IMR-90 (cell line): ENCODE results near the gene SYT17. TPM values are rescaled to one million over a fixed set of nuclear protein-coding genes. Genes with fewer than 3 reads are reported as not detected.

Source experiments
- ATAC-seq: fragments of 200-7000 bp; cut with Tn5 transposase; 2 replicates; pipeline ENCODE4 v1.9.1; 2020; ENCODE audit warnings: low read depth, mild to moderate bottlenecking, moderate library complexity
- BruUV-seq: library from RNA; stranded (reverse); fragments of 400-500 nt; replicated peaks from 2 replicates; lab custom pipeline; 2021; lab: Mats Ljungman, UMichigan
- CTCF ChIA-PET: fragments of 300-600 bp; formaldehyde crosslinking; extraction: SDS; loops from one replicate; lab custom pipeline; 2021; ENCODE audit warnings: antibody characterized with exemption; lab: Yijun Ruan, JAX
- POLR2A ChIA-PET: fragments of 300-600 bp; sonication (Branson Sonifier 250); formaldehyde crosslinking; loops from one replicate; lab custom pipeline; 2022; ENCODE audit warnings: antibody characterized with exemption; ENCODE audit not compliant: unreplicated experiment; lab: Charles Lee
- DNase-seq: peaks from one replicate; pipeline ENCODE4 v3.0.0; 2013
- H2AFZ ChIP-seq: replicated peaks from 2 replicates; pipeline ENCODE3; 2013; ENCODE audit warnings: low read length, mild to moderate bottlenecking; ENCODE audit not compliant: poor library complexity
- H2AK5ac ChIP-seq: 2 replicates; pipeline ENCODE4 v1.6.1; 2013; ENCODE audit warnings: low read depth, low read length, inconsistent platforms
- H2AK9ac ChIP-seq: replicated peaks from 2 replicates; pipeline ENCODE3; 2013; ENCODE audit warnings: mild to moderate bottlenecking, low read depth, low read length, moderate library complexity; ENCODE audit not compliant: poor library complexity
- H2BK120ac ChIP-seq: 2 replicates; pipeline ENCODE4 v1.6.1; 2013; ENCODE audit warnings: low read depth, low read length, inconsistent platforms
- H2BK15ac ChIP-seq: 3 replicates; pipeline ENCODE4 v1.6.1; 2013; ENCODE audit warnings: low read depth, low read length, inconsistent platforms
- H2BK20ac ChIP-seq: 2 replicates; pipeline ENCODE4 v1.6.1; 2013; ENCODE audit warnings: low read depth, mild to moderate bottlenecking, inconsistent platforms, low read length, moderate library complexity
- H2BK5ac ChIP-seq: 2 replicates; pipeline ENCODE4 v1.6.1; 2013; ENCODE audit warnings: mild to moderate bottlenecking, low read depth, low read length, inconsistent platforms; ENCODE audit not compliant: poor library complexity, severe bottlenecking
- H3K14ac ChIP-seq: replicated peaks from 2 replicates; pipeline ENCODE4 v1.6.1; 2013; ENCODE audit warnings: low read depth, low read length, inconsistent platforms
- H3K18ac ChIP-seq: 2 replicates; pipeline ENCODE4 v1.6.1; 2013; ENCODE audit warnings: low read depth, low read length, control low read depth
- H3K23ac ChIP-seq: 2 replicates; pipeline ENCODE4 v1.6.1; 2013; ENCODE audit warnings: low read depth, low read length, inconsistent platforms
- H3K27ac ChIP-seq: 2 replicates; pipeline ENCODE4 v1.5.1; 2013; ENCODE audit warnings: mild to moderate bottlenecking, control low read depth, low read length; ENCODE audit not compliant: insufficient read depth
- H3K27me3 ChIP-seq: 2 replicates; pipeline ENCODE4 v1.6.1; 2013; ENCODE audit warnings: low read length; ENCODE audit not compliant: control insufficient read depth, insufficient read depth
- H3K36me3 ChIP-seq: 2 replicates; pipeline ENCODE4 v1.6.1; 2013; ENCODE audit warnings: low read length, mixed read lengths; ENCODE audit not compliant: control insufficient read depth, insufficient read depth
- H3K4ac ChIP-seq: 2 replicates; pipeline ENCODE4 v1.6.1; 2013; ENCODE audit warnings: low read depth, low read length, inconsistent platforms
- H3K4me1 ChIP-seq: 2 replicates; pipeline ENCODE4 v1.6.1; 2013; ENCODE audit warnings: low read length, mixed read lengths; ENCODE audit not compliant: control insufficient read depth, insufficient read depth
- H3K4me2 ChIP-seq: 2 replicates; pipeline ENCODE4 v1.6.1; 2013; ENCODE audit warnings: low read depth, mild to moderate bottlenecking, control low read depth, low read length, moderate library complexity
- H3K4me3 ChIP-seq: 2 replicates; pipeline ENCODE4 v1.5.1; 2013; ENCODE audit warnings: low read depth, mild to moderate bottlenecking, control low read depth, low read length, moderate library complexity; ENCODE audit not compliant: insufficient read depth
- H3K56ac ChIP-seq: 2 replicates; pipeline ENCODE4 v1.6.1; 2013; ENCODE audit warnings: low read length, inconsistent platforms; ENCODE audit not compliant: insufficient read depth; ENCODE audit errors: extremely low read depth
- H3K79me1 ChIP-seq, 2 experiments: 2 replicates each; pipeline ENCODE4 v1.6.1; 2013; ENCODE audit warnings: low read length in 2 of 2, inconsistent platforms in 1 of 2, low read depth in 1 of 2
- H3K9ac ChIP-seq: 2 replicates; pipeline ENCODE4 v1.6.1; 2013; ENCODE audit warnings: low read depth, low read length, control low read depth
- H3K9me1 ChIP-seq: 2 replicates; pipeline ENCODE4 v1.6.1; 2013; ENCODE audit warnings: low read length, inconsistent platforms; ENCODE audit not compliant: insufficient read depth
- H3K9me3 ChIP-seq: 2 replicates; pipeline ENCODE4 v1.6.1; 2013; ENCODE audit warnings: low read length; ENCODE audit not compliant: control insufficient read depth, insufficient read depth
- H4K20me1 ChIP-seq: 2 replicates; pipeline ENCODE4 v1.6.1; 2013; ENCODE audit warnings: low read length, inconsistent platforms; ENCODE audit not compliant: insufficient read depth
- H4K5ac ChIP-seq: 2 replicates; pipeline ENCODE4 v1.6.1; 2013; ENCODE audit warnings: mild to moderate bottlenecking, low read depth, low read length, control low read depth
- H4K8ac ChIP-seq, 2 experiments: 2 replicates each; pipeline ENCODE4 v1.6.1; 2013; ENCODE audit warnings: low read depth in 2 of 2, low read length in 2 of 2, control low read depth in 1 of 2, inconsistent platforms in 1 of 2
- H4K91ac ChIP-seq: 2 replicates; pipeline ENCODE4 v1.6.1; 2013; ENCODE audit warnings: low read depth, low read length, inconsistent platforms; ENCODE audit not compliant: insufficient read depth
- BHLHE40 ChIP-seq: fragments of 150-350 bp; IDR thresholded peaks from 2 replicates; pipeline ENCODE4 v1.6.1; 2016; ENCODE audit warnings: mild to moderate bottlenecking, low read depth, low read length
- CEBPB ChIP-seq: IDR thresholded peaks from 2 replicates; pipeline ENCODE4 v1.6.1; 2012; ENCODE audit warnings: low read depth, low read length, improper control_type of control experiment
- CTCF ChIP-seq: conservative IDR thresholded peaks from 2 replicates; pipeline ENCODE4 v1.5.1; 2012; ENCODE audit warnings: mild to moderate bottlenecking, low read depth, low read length, improper control_type of control experiment
- FOS ChIP-seq: fragments of 150-350 bp; IDR thresholded peaks from 2 replicates; pipeline ENCODE4 v1.6.1; 2016; ENCODE audit warnings: low read depth, low read length
- MAFK ChIP-seq: IDR thresholded peaks from 2 replicates; pipeline ENCODE4 v1.6.1; 2012; ENCODE audit warnings: low read depth, low read length, improper control_type of control experiment
- MXI1 ChIP-seq: IDR thresholded peaks from 2 replicates; pipeline ENCODE4 v1.6.1; 2012; ENCODE audit warnings: low read depth, mild to moderate bottlenecking, low read length, moderate library complexity, borderline replicate concordance
- NFE2L2 ChIP-seq: fragments of 150-350 bp; IDR thresholded peaks from 2 replicates; pipeline ENCODE4 v1.6.1; 2016; ENCODE audit warnings: low read depth, mild to moderate bottlenecking, low read length
- POLR2A ChIP-seq: IDR thresholded peaks from 2 replicates; pipeline ENCODE4 v1.6.1; 2012; ENCODE audit warnings: mild to moderate bottlenecking, low read depth, low read length
- RAD21 ChIP-seq: IDR thresholded peaks from 2 replicates; pipeline ENCODE4 v1.6.1; 2012; ENCODE audit warnings: low read length, improper control_type of control experiment
- RCOR1 ChIP-seq: IDR thresholded peaks from 2 replicates; pipeline ENCODE4 v1.6.1; 2012; ENCODE audit warnings: mild to moderate bottlenecking, low read length, improper control_type of control experiment; ENCODE audit not compliant: insufficient replicate concordance
- RFX5 ChIP-seq: IDR thresholded peaks from 2 replicates; pipeline ENCODE4 v1.8.0; 2012; ENCODE audit warnings: low read depth, mild to moderate bottlenecking, low read length, moderate library complexity
- SMC3 ChIP-seq: fragments of 150-350 bp; IDR thresholded peaks from 2 replicates; pipeline ENCODE4 v1.6.1; 2016; ENCODE audit warnings: low read depth, mild to moderate bottlenecking, antibody characterized with exemption, low read length, moderate library complexity
- USF2 ChIP-seq: fragments of 150-350 bp; IDR thresholded peaks from 2 replicates; pipeline ENCODE4 v1.6.1; 2017; ENCODE audit warnings: mild to moderate bottlenecking, antibody characterized with exemption, low read length, low read depth
- WGBS, 2 experiments: methylation state at CpG; one replicate each; pipeline versions ENCODE4 v1.1.5 to v1.1.7; 2013; ENCODE audit warnings: missing lambda C conversion rate in 2 of 2; ENCODE audit not compliant: insufficient read length in 1 of 2; ENCODE audit errors: extremely low coverage in 2 of 2; 5-methylcytosine and 5-hydroxymethylcytosine counted together
- dilution Hi-C: fragments of 300-500 bp; cut with HindIII; formaldehyde crosslinking; loops from one replicate; pipeline ENCODE4 v1.14.3; 2018; ENCODE audit warnings: low sequenced_read_pairs; ENCODE audit not compliant: unreplicated experiment
- in situ Hi-C: fragments of 300-500 bp; cut with MboI; formaldehyde crosslinking; loops from 3 replicates; pipeline ENCODE4 v1.14.3; 2019; ENCODE audit warnings: low sequenced_read_pairs, inconsistent platforms, mixed read lengths
- intact Hi-C: fragments of 100-400 bp; cut with micrococcal nuclease; formaldehyde crosslinking; loops from 2 replicates; pipeline ENCODE4 v1.10.0; 2022
- polyA plus RNA-seq, 3 experiments: library from polyadenylated mRNA; depleted of rRNA; stranded (reverse); fragments of >200 nt; gene quantifications; 2 replicates each; pipeline ENCODE4 v1.2.3, GENCODE V29; 2012; ENCODE audit warnings: low replicate concordance in 1 of 3
- total RNA-seq: library from RNA; depleted of rRNA; stranded (reverse); fragments of >200 nt; gene quantifications from 2 replicates; pipeline ENCODE4 v1.2.3, GENCODE V29; 2012
- TF ChIP-seq, protein P1 (sequence below): fragments of 150-350 bp; IDR thresholded peaks from 2 replicates; pipeline ENCODE4 v1.6.1; 2016; ENCODE audit warnings: low read depth, mild to moderate bottlenecking, low read length, moderate library complexity, borderline replicate concordance

Gene SYT17
- total and polyA plus RNA-seq, 2 of the 4 experiments (the other 2 are of a cell fraction): not detected

- H3K9ac ChIP-seq: no peak overlapping the region
- BruUV-seq: no TSS peak
- ATAC-seq (no peak), DNase-seq (peak; percentile 17)
- in situ Hi-C loops: no loop called here
- H2BK120ac ChIP-seq: no peak overlapping the region
- H2AFZ ChIP-seq: no peak overlapping the region
- WGBS, 2 experiments: no CpG with 5 or more reads among the region's 4 CpGs
- intact Hi-C loops: no loop called here
- H2AK9ac ChIP-seq: no peak overlapping the region
- H3K23ac ChIP-seq: no peak overlapping the region
- H3K4me2 ChIP-seq: no peak overlapping the region
- CTCF ChIA-PET: interaction anchor here (0.6 kb wide), 2 partner anchors 17 to 53 kb away, joined by 3 to 4 read pairs; no protein-coding TSS in a partner anchor
- H4K8ac ChIP-seq: no peak overlapping the region
- H3K14ac ChIP-seq: no peak overlapping the region
- H3K4ac ChIP-seq: no peak overlapping the region
- dilution Hi-C loops: no loop called here
- TF ChIP-seq MXI1 (no peak), RCOR1 (no peak), RFX5 (no peak), CEBPB (no peak), FOS (no peak), USF2 (no peak), SMC3 (no peak), RAD21 (no peak), NFE2L2 (no peak), CTCF (no peak), BHLHE40 (no peak), POLR2A (no peak), MAFK (no peak)
- TF ChIP-seq, protein P1, sequence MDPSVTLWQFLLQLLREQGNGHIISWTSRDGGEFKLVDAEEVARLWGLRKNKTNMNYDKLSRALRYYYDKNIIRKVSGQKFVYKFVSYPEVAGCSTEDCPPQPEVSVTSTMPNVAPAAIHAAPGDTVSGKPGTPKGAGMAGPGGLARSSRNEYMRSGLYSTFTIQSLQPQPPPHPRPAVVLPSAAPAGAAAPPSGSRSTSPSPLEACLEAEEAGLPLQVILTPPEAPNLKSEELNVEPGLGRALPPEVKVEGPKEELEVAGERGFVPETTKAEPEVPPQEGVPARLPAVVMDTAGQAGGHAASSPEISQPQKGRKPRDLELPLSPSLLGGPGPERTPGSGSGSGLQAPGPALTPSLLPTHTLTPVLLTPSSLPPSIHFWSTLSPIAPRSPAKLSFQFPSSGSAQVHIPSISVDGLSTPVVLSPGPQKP: no peak
- no peaks in the 10 kb centered on the region for H4K20me1 ChIP-seq
- H2BK5ac ChIP-seq: no peak overlapping the region
- H3K36me3 ChIP-seq: no peaks in the 10 kb centered on the region
- no peak overlapping the region for H3K56ac ChIP-seq
- no peaks in the 10 kb centered on the region for H3K4me1 ChIP-seq
- no peak overlapping the region for H2AK5ac ChIP-seq
- no peak overlapping the region for H3K18ac ChIP-seq
- no peak overlapping the region for H2BK15ac ChIP-seq
- H3K79me1 ChIP-seq: no peaks in the 10 kb centered on the region
- H3K27ac ChIP-seq: no peak overlapping the region
- H3K27me3 ChIP-seq: peaks cover 13% of the 10 kb centered on the region
- no peak overlapping the region for H4K5ac ChIP-seq
- H4K91ac ChIP-seq: no peak overlapping the region
- H3K9me3 ChIP-seq: no peaks in the 10 kb centered on the region; the same call in 1 of the 2 replicates
- no peaks in the 10 kb centered on the region for H3K9me1 ChIP-seq
- POLR2A ChIA-PET: no interaction called here
- no peak overlapping the region for H3K4me3 ChIP-seq
- H2BK20ac ChIP-seq: no peak overlapping the region
Observed at GRCh38 chr16:19162085-19162484, 6.0 kb upstream of the SYT17 start.
